Caco-2 (cell line): Measurements from ENCODE around the gene DDX49. TPM values are rescaled to one million over a fixed set of nuclear protein-coding genes. Genes with fewer than 3 reads are reported as not detected.

ENCODE experiments used
- BruUV-seq: library from RNA; stranded (reverse); fragments of 400-500 nt; replicated peaks from 2 replicates; lab custom pipeline; 2021; lab: Mats Ljungman, UMichigan
- CTCF ChIA-PET: fragments of 300-600 bp; sonication (Branson Sonifier 250); formaldehyde crosslinking; loops from one replicate; lab custom pipeline; 2022; ENCODE audit warnings: antibody characterized with exemption; lab: Charles Lee
- POLR2A ChIA-PET: fragments of 300-600 bp; sonication (Branson Sonifier 250); formaldehyde crosslinking; loops from one replicate; lab custom pipeline; 2022; ENCODE audit warnings: antibody characterized with exemption; lab: Charles Lee
- DNase-seq, 2 experiments: peaks; one replicate each; pipeline versions ENCODE4 v3.0.0 to v3.0.0-alpha.2; 2020 to 2022
- H3K27me3 ChIP-seq: replicated peaks from 2 replicates; pipeline ENCODE4 v1.6.0; 2011; ENCODE audit warnings: low read length; ENCODE audit not compliant: control insufficient read depth, insufficient read depth
- H3K36me3 ChIP-seq: 2 replicates; pipeline ENCODE4 v1.5.1; 2011; ENCODE audit warnings: low read length; ENCODE audit not compliant: control insufficient read depth, insufficient read depth
- H3K4me1 ChIP-seq: fragments of 250-450 bp; sonication (Bioruptor Pico); 2 replicates; pipeline ENCODE4 v1.5.1; 2020; ENCODE audit warnings: mild to moderate bottlenecking
- H3K4me3 ChIP-seq: 2 replicates; pipeline ENCODE4 v1.5.1; 2011; ENCODE audit warnings: low read depth, mild to moderate bottlenecking, control low read depth, low read length
- H3K9me3 ChIP-seq: fragments of 250-450 bp; sonication (Bioruptor Pico); 2 replicates; pipeline ENCODE4 v1.5.1; 2020; ENCODE audit warnings: mild to moderate bottlenecking, moderate library complexity
- H3K27ac Mint-ChIP-seq: one replicate; pipeline ENCODE4 v1.8.0; 2022; ENCODE audit warnings: mixed read lengths; ENCODE audit not compliant: unreplicated experiment
- H3K27me3 Mint-ChIP-seq: one replicate; pipeline ENCODE4 v1.8.0; 2022; ENCODE audit warnings: mixed read lengths; ENCODE audit not compliant: insufficient read depth, unreplicated experiment
- H3K36me3 Mint-ChIP-seq: one replicate; pipeline ENCODE4 v1.8.0; 2022; ENCODE audit warnings: mild to moderate bottlenecking, mixed read lengths; ENCODE audit not compliant: insufficient read depth, unreplicated experiment
- H3K4me1 Mint-ChIP-seq: one replicate; pipeline ENCODE4 v1.8.0; 2022; ENCODE audit warnings: low read depth, mixed read lengths; ENCODE audit not compliant: unreplicated experiment
- H3K4me3 Mint-ChIP-seq: one replicate; pipeline ENCODE4 v1.8.0; 2022; ENCODE audit warnings: mild to moderate bottlenecking, moderate library complexity, mixed read lengths; ENCODE audit not compliant: unreplicated experiment
- H3K9me3 Mint-ChIP-seq: one replicate; pipeline ENCODE4 v1.8.0; 2022; ENCODE audit warnings: mixed read lengths; ENCODE audit not compliant: unreplicated experiment
- CTCF ChIP-seq, 2 experiments: fragments of 200-600 bp in 1 of 2; IDR thresholded peaks; 1 replicate in 1 of 2; 2 replicates in 1 of 2; pipeline versions ENCODE4 v1.5.1 to v1.8.0; 2011 to 2022; ENCODE audit warnings: antibody characterized with exemption in 1 of 2, control low read depth in 1 of 2, inconsistent platforms in 1 of 2, low read depth in 1 of 2, low read length in 1 of 2, mild to moderate bottlenecking in 1 of 2, moderate library complexity in 1 of 2; ENCODE audit not compliant: insufficient read depth in 1 of 2, severe bottlenecking in 1 of 2, unreplicated experiment in 1 of 2
- intact Hi-C: fragments of 100-400 bp; cut with micrococcal nuclease; formaldehyde crosslinking; loops from one replicate; pipeline ENCODE4 v1.10.0; 2022; ENCODE audit not compliant: unreplicated experiment
- total RNA-seq: library from RNA; stranded (reverse); gene quantifications from 2 replicates; pipeline ENCODE4 v1.2.3, GENCODE V29; 2022

DDX49 gene
- total RNA-seq, 1 experiment from 2014 or later = 48.7 TPM

GRCh38 chr19:18920400-18920799 is 885 bp downstream of the DDX49 start:
- no TSS peak for BruUV-seq
- ChIA-PET CTCF (no interaction called here), POLR2A (no interaction called here)
- Histone ChIP-seq H3K4me1 (peaks cover 5% of the 10 kb centered on the region), H3K27me3 (no peaks in the 10 kb centered on the region), H3K36me3 (peaks cover 3% of the 10 kb centered on the region), H3K4me3 (peak overlapping the region; percentile 65), H3K9me3 (no peaks in the 10 kb centered on the region)
- peak overlapping the region; percentile 92 for H3K27ac Mint-ChIP-seq
- no peaks in the 10 kb centered on the region for H3K9me3 Mint-ChIP-seq
- no peak for TF ChIP-seq CTCF (IDR thresholded peaks at IDR 0.05; ENCODE audit: insufficient read depth in 1 of 2, low read depth in 1 of 2, low read length in 1 of 2, severe bottlenecking in 1 of 2, unreplicated experiment in 1 of 2)
- H3K36me3 Mint-ChIP-seq = peaks cover 88% of the 10 kb centered on the region
- H3K27me3 Mint-ChIP-seq = no peaks in the 10 kb centered on the region
- peak overlapping the region; percentile 73 for H3K4me3 Mint-ChIP-seq
- DNase-seq = no peak
- no peaks in the 10 kb centered on the region for H3K4me1 Mint-ChIP-seq
- intact Hi-C loops = no loop called here

- intact Hi-C loops = no loop called here
Measured at GRCh38 chr19:18921593-18921992, 2.1 kb downstream of the DDX49 start.

GRCh38 chr19:18922228-18922985 is 2.9 kb downstream of the DDX49 start:
- Mint-ChIP-seq H3K9me3 (no peaks in the 10 kb centered on the region), H3K4me1 (no peaks in the 10 kb centered on the region), H3K36me3 (peaks cover 86% of the 10 kb centered on the region), H3K27me3 (no peaks in the 10 kb centered on the region), H3K4me3 (no peak overlapping the region), H3K27ac (no peak overlapping the region)
- peak in 1 of 2 experiments; percentile 32 for DNase-seq
- TF ChIP-seq CTCF (IDR thresholded peaks at IDR 0.05; ENCODE audit: insufficient read depth in 1 of 2, low read depth in 1 of 2, low read length in 1 of 2, severe bottlenecking in 1 of 2, unreplicated experiment in 1 of 2) = no peak
- H3K9me3 ChIP-seq = no peaks in the 10 kb centered on the region
- ChIA-PET POLR2A (no interaction called here), CTCF (no interaction called here)
- no peaks in the 10 kb centered on the region for H3K27me3 ChIP-seq
- intact Hi-C loops = no loop called here
- peaks cover 3% of the 10 kb centered on the region for H3K36me3 ChIP-seq
- no TSS peak for BruUV-seq
- H3K4me1 ChIP-seq = peaks cover 4% of the 10 kb centered on the region
- no peak overlapping the region for H3K4me3 ChIP-seq

More at GRCh38 chr19:18921593-18921992, 2.1 kb downstream of the DDX49 start:
- H3K27me3 ChIP-seq = no peaks in the 10 kb centered on the region
- H3K36me3 Mint-ChIP-seq = peaks cover 88% of the 10 kb centered on the region
- H3K36me3 ChIP-seq = peaks cover 3% of the 10 kb centered on the region
- no peaks in the 10 kb centered on the region for H3K9me3 ChIP-seq
- peaks cover 5% of the 10 kb centered on the region for H3K4me1 ChIP-seq
- CTCF ChIA-PET = no interaction called here
- H3K4me1 Mint-ChIP-seq = no peaks in the 10 kb centered on the region
- H3K27me3 Mint-ChIP-seq = no peaks in the 10 kb centered on the region
- DNase-seq = no peak
- TF ChIP-seq CTCF (IDR thresholded peaks at IDR 0.05; ENCODE audit: insufficient read depth in 1 of 2, low read depth in 1 of 2, low read length in 1 of 2, severe bottlenecking in 1 of 2, unreplicated experiment in 1 of 2) = no peak
- POLR2A ChIA-PET = no interaction called here
- no TSS peak for BruUV-seq
- H3K9me3 Mint-ChIP-seq = no peaks in the 10 kb centered on the region
- no peak overlapping the region for H3K27ac Mint-ChIP-seq
- H3K4me3 ChIP-seq = no peak overlapping the region
- H3K4me3 Mint-ChIP-seq = peak overlapping the region; percentile 73
